Endothelial cell of umbilical vein (primary cell): ENCODE data around the gene DIAPH3.

Experiments used
- CTCF ChIP-seq, 2 donors: IDR thresholded peaks; 1 replicate in 1 of 2; 2 replicates in 1 of 2; pipeline ENCODE4 v1.5.1; 2011; ENCODE audit warnings: low read length in 2 of 2, mild to moderate bottlenecking in 2 of 2, moderate library complexity in 2 of 2, control low read depth in 1 of 2, inconsistent platforms in 1 of 2, low read depth in 1 of 2; ENCODE audit not compliant: insufficient read depth in 1 of 2; ENCODE audit errors: extremely low read depth in 1 of 2
- JUN ChIP-seq: IDR thresholded peaks from 2 replicates; pipeline ENCODE4 v1.6.1; 2011; ENCODE audit warnings: borderline replicate concordance, low read depth; ENCODE audit not compliant: insufficient read length, insufficient read depth
- MYC ChIP-seq: IDR thresholded peaks from one replicate; pipeline ENCODE4 v1.6.1; 2011; ENCODE audit warnings: mild to moderate bottlenecking, low read depth, low read length
- POLR2A ChIP-seq: IDR thresholded peaks from 2 replicates; pipeline ENCODE4 v1.6.1; 2012; ENCODE audit warnings: low read depth, mild to moderate bottlenecking, control low read depth, low read length
- POLR2AphosphoS5 ChIP-seq: IDR thresholded peaks from 2 replicates; pipeline ENCODE4 v1.6.1; 2012; ENCODE audit warnings: low read depth, mild to moderate bottlenecking, control low read depth, low read length, moderate library complexity; ENCODE audit not compliant: insufficient read depth

DNA sequence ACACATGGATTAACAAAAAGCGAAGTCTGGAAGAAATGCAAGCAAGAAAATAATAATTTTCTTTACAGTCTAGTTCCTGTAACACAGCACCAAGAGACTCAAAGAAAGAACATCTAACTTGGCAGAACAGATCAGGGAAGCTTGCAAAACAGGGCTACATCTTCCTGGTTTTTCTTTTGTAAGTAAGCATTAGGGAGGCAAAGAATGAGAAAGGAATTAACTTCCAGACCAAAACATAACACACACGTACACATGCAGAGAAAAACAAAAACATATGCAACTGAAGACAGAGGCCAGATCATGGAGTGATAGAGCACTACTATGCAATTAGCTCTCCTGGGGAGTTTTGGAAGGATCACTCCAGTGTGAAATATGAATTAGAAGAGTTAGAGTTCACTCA, 120.5 kb downstream of the DIAPH3 start:
- TF ChIP-seq CTCF (IDR thresholded peaks at IDR 0.05; ENCODE audit: extremely low read depth in 1 of 2, insufficient read depth in 1 of 2, low read depth in 1 of 2, low read length in 2 of 2), result no peak
- TF ChIP-seq POLR2A, result no peak
- no peak for TF ChIP-seq POLR2AphosphoS5
- no peak for TF ChIP-seq MYC
- no peak for TF ChIP-seq JUN
